ENCODE measurements around the gene PCBD1.
"Not testable (repeated sequence)": the region's sequence is repeated elsewhere in the genome, so short reads cannot be mapped to it uniquely, and the experiment has no call there.

PCBD1 gene

GRCh38 chr10:70887804-70888800 is at the start of gene PCBD1:
Gene PCBD1 (minus strand): TSS chr10:70888565. CDS start chr10:70888533, 32 bp downstream.
- peak; percentile 33 to 69 for DNase-seq (ENCODE audit: low read depth in 2 of 2)

GRCh38 chr10:70937661-70938060 is 49.3 kb upstream of the PCBD1 start:
- no peak for DNase-seq (ENCODE audit: low read depth in 2 of 2)

GRCh38 chr10:70936111-70936510 is 47.7 kb upstream of the PCBD1 start:
- no peak for DNase-seq (ENCODE audit: low read depth in 2 of 2)

GRCh38 chr10:70935631-70936030 is 47.3 kb upstream of the PCBD1 start:
- DNase-seq (ENCODE audit: low read depth in 2 of 2) = no peak

- DNase-seq (ENCODE audit: low read depth in 2 of 2) = no peak
Observed at GRCh38 chr10:70935125-70935625, 46.8 kb upstream of the PCBD1 start.

GRCh38 chr10:70934701-70935100 is 46.3 kb upstream of the PCBD1 start:
- DNase-seq (ENCODE audit: low read depth in 2 of 2) = no peak

GRCh38 chr10:70932392-70933196 is 44.2 kb upstream of the PCBD1 start:
- DNase-seq (ENCODE audit: low read depth in 2 of 2) = no peak

- DNase-seq (ENCODE audit: low read depth in 2 of 2) = no peak
Observed at GRCh38 chr10:70931168-70931815, 42.9 kb upstream of the PCBD1 start.

GRCh38 chr10:70930263-70931000 is 42.1 kb upstream of the PCBD1 start:
- DNase-seq (ENCODE audit: low read depth in 2 of 2) = no peak

GRCh38 chr10:70928140-70928539 is 39.8 kb upstream of the PCBD1 start:
- DNase-seq (ENCODE audit: low read depth in 2 of 2) = no peak

- DNase-seq (ENCODE audit: low read depth in 2 of 2) = no peak
Observed at GRCh38 chr10:70927189-70927943, 39.0 kb upstream of the PCBD1 start.

- no peak for DNase-seq (ENCODE audit: low read depth in 2 of 2)
Observed at GRCh38 chr10:70926226-70927000, 38.0 kb upstream of the PCBD1 start.

- DNase-seq (ENCODE audit: low read depth in 2 of 2) = peak; percentile 42 to 60
Observed at GRCh38 chr10:70925377-70926225, 37.2 kb upstream of the PCBD1 start.

- DNase-seq (ENCODE audit: low read depth in 2 of 2) = no peak
Observed at GRCh38 chr10:70923696-70924095, 35.3 kb upstream of the PCBD1 start.

GRCh38 chr10:70921285-70921684 is 32.9 kb upstream of the PCBD1 start:
- no peak for DNase-seq (ENCODE audit: low read depth in 2 of 2)

- no peak for DNase-seq (ENCODE audit: low read depth in 2 of 2)
Observed at GRCh38 chr10:70920519-70920918, 32.2 kb upstream of the PCBD1 start.

- DNase-seq (ENCODE audit: low read depth in 2 of 2) = not testable (repeated sequence)
Observed at GRCh38 chr10:70919906-70920305, 31.5 kb upstream of the PCBD1 start.

- DNase-seq (ENCODE audit: low read depth in 2 of 2) = no peak
Observed at GRCh38 chr10:70918851-70919530, 30.6 kb upstream of the PCBD1 start.

Data from stimulated activated CD4-positive, alpha-beta T cell treated with anti-CD3 and anti-CD28 coated beads, Interleukin-4, amount 100 ng/mL, for 48 hours (primary cell).